Pons (tissue), 1 donor: ENCODE results near the gene TACSTD2.
A peak's percentile ranks its signal among the peaks of the same experiment; 100 is the strongest.
"Not testable (repeated sequence)": the region's sequence is repeated elsewhere in the genome, so short reads cannot be mapped to it uniquely, and the experiment has no call there.

Experiments
- DNase-seq: peaks from one replicate; pipeline ENCODE4 v3.0.0-alpha.2; 2016; ENCODE audit warnings: low spot score

Gene TACSTD2

GRCh38 chr1:58576727-58577653, at the start of gene TACSTD2:
Gene TACSTD2, minus strand, starts transcription at chr1:58577252. Its CDS starts 96 bp downstream, at chr1:58577156.
- DNase-seq, result no peak

GRCh38 chr1:58626293-58626692, 49.2 kb upstream of the TACSTD2 start:
- DNase-seq, result no peak

GRCh38 chr1:58623259-58623658, 46.2 kb upstream of the TACSTD2 start:
- DNase-seq, result not testable (repeated sequence)

GRCh38 chr1:58622571-58622970, 45.5 kb upstream of the TACSTD2 start:
- DNase-seq, result no peak

- no peak for DNase-seq
These were observed 44.3 kb upstream of the TACSTD2 start for GRCh38 chr1:58621391-58621790.

- DNase-seq, result no peak
These were observed 43.9 kb upstream of the TACSTD2 start for GRCh38 chr1:58620926-58621325.

GRCh38 chr1:58620259-58620658, 43.2 kb upstream of the TACSTD2 start:
- no peak for DNase-seq

GRCh38 chr1:58619286-58620054, 42.4 kb upstream of the TACSTD2 start:
- no peak for DNase-seq

- DNase-seq, result peak; percentile 9
These were observed 41.3 kb upstream of the TACSTD2 start for GRCh38 chr1:58618303-58618702.

- DNase-seq, result no peak
These were observed 34.9 kb upstream of the TACSTD2 start for GRCh38 chr1:58611861-58612385.

- no peak for DNase-seq
These were observed 31.9 kb upstream of the TACSTD2 start for GRCh38 chr1:58608945-58609344.

- DNase-seq, result no peak
These were observed 31.2 kb upstream of the TACSTD2 start for GRCh38 chr1:58608297-58608696.

GRCh38 chr1:58607391-58607790, 30.3 kb upstream of the TACSTD2 start:
- no peak for DNase-seq

GRCh38 chr1:58601921-58602320, 24.9 kb upstream of the TACSTD2 start:
- not testable (repeated sequence) for DNase-seq

- no peak for DNase-seq
These were observed 20.9 kb upstream of the TACSTD2 start for GRCh38 chr1:58597996-58598395.

- DNase-seq, result no peak
These were observed 20.0 kb upstream of the TACSTD2 start for GRCh38 chr1:58597076-58597475.

GRCh38 chr1:58596631-58597052, 19.6 kb upstream of the TACSTD2 start:
- DNase-seq, result no peak

- no peak for DNase-seq
These were observed 17.5 kb upstream of the TACSTD2 start for GRCh38 chr1:58594546-58594945.

- DNase-seq, result no peak
These were observed 15.6 kb upstream of the TACSTD2 start for GRCh38 chr1:58592522-58593134.

- DNase-seq, result no peak
These were observed 14.8 kb upstream of the TACSTD2 start for GRCh38 chr1:58591806-58592205.

- no peak for DNase-seq
These were observed 13.0 kb upstream of the TACSTD2 start for GRCh38 chr1:58590019-58590418.

- no peak for DNase-seq
These were observed 11.3 kb upstream of the TACSTD2 start for GRCh38 chr1:58588396-58588795.
